AG09309 (cell line): ENCODE measurements around the gene SOX8.

Source experiments
- DNase-seq: peaks from one replicate; pipeline ENCODE4 v3.0.0-alpha.2; 2010; ENCODE audit warnings: low read depth
- H3K4me3 ChIP-seq: 2 replicates; pipeline ENCODE4 v1.5.1; 2011; ENCODE audit warnings: mild to moderate bottlenecking, low read depth, low read length, moderate library complexity; ENCODE audit not compliant: control insufficient read depth
- TF ChIP-seq, protein P1 (sequence below): IDR thresholded peaks from 2 replicates; pipeline ENCODE4 v1.5.1; 2011; ENCODE audit warnings: mild to moderate bottlenecking, low read depth, low read length, inconsistent platforms; ENCODE audit not compliant: insufficient read depth, control insufficient read depth; ENCODE audit errors: missing control alignments

Gene SOX8

DNA sequence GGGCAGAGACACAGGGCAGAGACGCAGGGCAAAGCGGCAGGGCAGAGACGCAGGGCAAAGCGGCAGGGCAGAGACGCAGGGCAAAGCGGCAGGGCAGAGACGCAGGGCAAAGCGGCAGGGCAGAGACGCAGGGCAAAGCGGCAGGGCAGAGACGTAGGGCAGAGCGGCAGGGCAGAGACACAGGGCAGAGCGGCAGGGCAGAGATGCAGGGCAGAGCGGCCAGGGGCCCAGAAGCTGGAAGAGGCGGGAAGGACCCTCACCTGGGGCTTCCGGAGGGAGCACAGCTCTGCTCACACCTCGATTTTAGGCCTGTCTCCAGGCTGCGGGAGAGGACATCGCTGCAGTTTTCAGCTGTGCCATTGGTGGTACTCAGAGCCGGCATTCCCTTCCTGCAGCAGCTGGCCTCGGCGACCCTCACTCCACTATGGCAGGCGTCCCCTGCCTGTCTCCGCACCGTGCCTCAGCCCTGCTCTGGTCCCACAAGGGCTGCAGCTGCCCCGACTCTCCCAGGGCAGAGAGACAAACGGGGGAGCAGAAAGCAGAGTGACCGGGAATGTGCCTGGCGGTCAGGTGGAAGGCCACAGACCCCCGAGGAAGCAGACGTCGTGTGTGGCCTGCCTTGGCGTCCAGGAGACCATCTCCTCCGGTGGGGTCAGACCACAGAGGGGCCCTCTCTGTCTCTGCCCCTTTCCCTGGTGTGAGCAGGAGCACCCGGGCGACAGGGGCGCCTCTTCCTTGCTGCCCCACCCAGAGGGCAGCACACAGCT lies 29.9 kb downstream of the SOX8 start:
- DNase-seq, result no peak
- TF ChIP-seq, protein P1, sequence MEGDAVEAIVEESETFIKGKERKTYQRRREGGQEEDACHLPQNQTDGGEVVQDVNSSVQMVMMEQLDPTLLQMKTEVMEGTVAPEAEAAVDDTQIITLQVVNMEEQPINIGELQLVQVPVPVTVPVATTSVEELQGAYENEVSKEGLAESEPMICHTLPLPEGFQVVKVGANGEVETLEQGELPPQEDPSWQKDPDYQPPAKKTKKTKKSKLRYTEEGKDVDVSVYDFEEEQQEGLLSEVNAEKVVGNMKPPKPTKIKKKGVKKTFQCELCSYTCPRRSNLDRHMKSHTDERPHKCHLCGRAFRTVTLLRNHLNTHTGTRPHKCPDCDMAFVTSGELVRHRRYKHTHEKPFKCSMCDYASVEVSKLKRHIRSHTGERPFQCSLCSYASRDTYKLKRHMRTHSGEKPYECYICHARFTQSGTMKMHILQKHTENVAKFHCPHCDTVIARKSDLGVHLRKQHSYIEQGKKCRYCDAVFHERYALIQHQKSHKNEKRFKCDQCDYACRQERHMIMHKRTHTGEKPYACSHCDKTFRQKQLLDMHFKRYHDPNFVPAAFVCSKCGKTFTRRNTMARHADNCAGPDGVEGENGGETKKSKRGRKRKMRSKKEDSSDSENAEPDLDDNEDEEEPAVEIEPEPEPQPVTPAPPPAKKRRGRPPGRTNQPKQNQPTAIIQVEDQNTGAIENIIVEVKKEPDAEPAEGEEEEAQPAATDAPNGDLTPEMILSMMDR, result no peak
- H3K4me3 ChIP-seq, result no peak overlapping the region

GRCh38 chr16:1012135-1012534 lies 30.6 kb downstream of the SOX8 start:
- TF ChIP-seq, protein P1, result no peak
- DNase-seq, result no peak
- no peak overlapping the region for H3K4me3 ChIP-seq

DNA sequence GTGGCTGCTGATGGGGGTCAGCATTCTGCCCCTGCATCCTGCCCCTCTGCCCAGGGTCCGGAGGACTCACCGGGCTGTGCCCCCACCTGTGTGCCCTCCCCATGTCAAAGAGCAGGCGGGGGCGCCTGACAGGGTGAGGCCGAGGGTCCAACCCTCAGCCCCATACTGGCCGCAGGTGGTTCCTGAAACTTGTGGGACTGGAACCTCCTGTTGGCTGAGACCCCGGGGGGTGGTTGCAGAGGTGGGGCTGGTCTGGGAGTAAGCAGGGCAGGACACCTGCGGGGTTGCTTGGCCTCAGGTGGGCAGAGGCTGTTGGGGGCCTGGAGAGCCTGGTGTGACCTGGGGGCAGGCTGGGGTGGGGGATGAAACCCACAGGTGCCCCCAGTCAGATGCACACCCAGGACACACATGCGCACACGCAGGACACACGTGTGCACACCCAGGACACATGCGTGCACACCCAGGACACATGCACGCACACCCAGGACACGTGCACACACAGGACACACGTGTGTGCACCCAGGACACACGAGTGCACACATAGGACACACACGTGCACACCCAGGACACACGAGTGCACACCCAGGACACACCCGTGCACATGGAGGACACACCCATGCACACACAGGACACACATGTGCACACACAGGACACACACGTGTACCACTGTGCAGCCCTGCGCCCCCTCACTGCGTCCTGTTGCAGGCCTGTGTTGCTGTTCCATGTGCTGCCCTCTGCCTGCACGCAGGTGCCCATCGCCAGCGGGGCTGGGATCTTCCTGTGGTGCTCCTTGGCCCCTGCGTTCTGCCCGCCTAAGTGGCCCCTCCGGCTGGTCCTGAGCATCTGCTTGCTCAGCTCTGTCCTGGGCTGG lies 31.4 kb downstream of the SOX8 start:
- H3K4me3 ChIP-seq, result no peak overlapping the region
- TF ChIP-seq, protein P1, result no peak
- no peak for DNase-seq

DNA sequence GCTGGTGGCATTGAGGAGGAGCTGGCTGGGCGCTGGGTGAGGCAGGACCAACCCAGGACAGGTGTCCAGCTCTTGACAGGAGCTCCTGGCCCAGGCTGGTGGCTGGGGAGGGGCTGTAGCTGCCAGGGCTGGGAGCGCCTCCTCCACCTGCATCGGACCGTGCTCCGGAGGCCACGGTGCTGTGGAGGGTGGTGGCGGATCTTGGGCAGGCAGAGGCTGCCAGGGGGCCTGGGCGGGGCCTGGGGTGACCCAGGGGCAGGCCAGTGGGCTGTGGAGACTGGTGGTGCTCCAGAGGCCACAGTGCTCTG lies 32.0 kb downstream of the SOX8 start:
- DNase-seq, result no peak
- no peak overlapping the region for H3K4me3 ChIP-seq
- TF ChIP-seq, protein P1, result no peak

- no peak for DNase-seq
- H3K4me3 ChIP-seq, result no peak overlapping the region
- TF ChIP-seq, protein P1, result no peak
Measured at GRCh38 chr16:1014221-1014620, 32.7 kb downstream of the SOX8 start.

DNA sequence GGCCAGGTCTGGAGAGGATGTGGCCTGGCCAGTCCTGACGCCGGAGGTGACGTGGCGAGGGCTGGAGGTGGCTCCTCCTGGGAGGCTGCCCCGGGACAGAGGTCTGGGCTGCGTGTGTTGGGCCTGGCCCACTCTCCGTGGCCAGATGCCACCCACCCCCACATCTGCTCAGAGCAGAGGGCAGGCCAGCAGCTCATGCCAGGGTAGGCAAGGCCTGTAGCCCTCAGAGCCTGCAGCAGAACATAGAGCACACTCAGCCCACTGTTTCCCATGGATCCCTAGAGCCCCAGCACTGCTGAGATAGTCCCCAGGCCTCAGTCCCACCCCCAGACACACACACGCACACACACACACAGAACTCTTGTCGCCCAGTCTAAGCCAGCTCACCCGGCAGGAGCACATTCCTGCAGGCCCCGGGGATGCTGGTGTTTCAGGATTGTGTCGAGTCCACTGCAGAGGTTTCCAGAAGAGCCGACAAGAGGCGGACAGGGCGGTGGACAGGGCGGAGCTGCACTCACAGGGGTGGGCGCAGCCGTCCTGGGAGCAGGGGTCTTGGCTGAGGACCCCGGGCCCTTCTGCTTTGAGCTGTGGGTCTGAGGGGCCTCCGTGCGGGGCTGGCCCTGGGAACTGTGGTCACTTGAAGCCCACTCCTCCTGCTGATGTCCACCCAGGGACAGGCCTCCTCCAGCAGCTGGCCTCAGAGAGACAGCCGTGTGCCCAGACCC lies 33.4 kb downstream of the SOX8 start:
- H3K4me3 ChIP-seq, result no peak overlapping the region
- TF ChIP-seq, protein P1, result no peak
- DNase-seq, result no peak
